Pancreas (tissue), 10 donors: Measurements from ENCODE around the gene BEST2. TPM values are rescaled to one million over a fixed set of nuclear protein-coding genes. Genes with fewer than 3 reads are reported as not detected.

ENCODE experiments used
- ATAC-seq, 4 donors: fragments of 200-7000 bp; cut with Tn5 transposase; one replicate each; pipeline versions ENCODE4 v1.8.0 to v1.9.1; 2020; ENCODE audit warnings: mild to moderate bottlenecking in 4 of 4, moderate library complexity in 4 of 4
- DNase-seq, 6 donors: peaks; one replicate each; pipeline ENCODE4 v3.0.0-alpha.2; 2020
- FAIRE-seq: peaks from 2 replicates; lab custom pipeline; 2012; peaks lifted over from hg19 to GRCh38; lab: Jason Lieb, UNC
- H3K27ac ChIP-seq, 4 donors: fragments of 200-600 bp; sonication (generic); 1 replicate in 3 of 4; 2 replicates in 1 of 4; pipeline versions ENCODE4 v1.5.0 to v1.8.0; 2020
- H3K27me3 ChIP-seq, 4 donors: fragments of 200-600 bp; one replicate each; pipeline ENCODE4 v1.8.0; 2021
- H3K36me3 ChIP-seq, 3 donors: fragments of 200-600 bp; sonication (generic) in 1 of 3; one replicate each; pipeline versions ENCODE4 v1.5.0 to v1.8.0; 2020 to 2021
- H3K4me1 ChIP-seq, 3 donors: fragments of 200-600 bp; one replicate each; pipeline ENCODE4 v1.8.0; 2021
- H3K4me3 ChIP-seq, 4 donors: fragments of 200-600 bp; sonication (generic) in 2 of 4; one replicate each; pipeline versions ENCODE4 v1.5.0 to v1.8.0; 2020 to 2021
- H3K9me3 ChIP-seq, 4 donors: fragments of 200-600 bp; one replicate each; pipeline ENCODE4 v1.8.0; 2021
- WGBS, 2 donors: extraction: QIAGEN DNeasy Blood & Tissue Kit; methylation state at CpG; one replicate each; pipeline ENCODE4 v1.1.7; 2013; 5-methylcytosine and 5-hydroxymethylcytosine counted together
- intact Hi-C, 3 donors: fragments of 100-400 bp; cut with DNase I; formaldehyde crosslinking; loops; one replicate each; pipeline versions ENCODE4 v1.11.1 to v1.14.2; 2022
- polyA plus RNA-seq, 2 donors: library from polyadenylated mRNA; stranded (reverse); fragments of 200-250 nt; gene quantifications; one replicate each; pipeline ENCODE4 v1.2.3, GENCODE V29; 2013
- total RNA-seq, 6 donors: library from RNA; stranded (reverse); fragmentation: NEBNext Ultra II Directional in 4 of 6; extraction: Animal tissue kit (Norgen Biotek cat#: 25700) in 4 of 6; gene quantifications; one replicate each; pipeline versions ENCODE4 v1.2.1 to v1.2.4, GENCODE V29; 2021 to 2023
- TF ChIP-seq, protein P1 (sequence below), 4 donors: fragments of 200-600 bp; sonication (generic) in 3 of 4; IDR thresholded peaks; one replicate each; pipeline versions ENCODE4 v1.5.0 to v1.8.0; 2021; ENCODE audit warnings: antibody characterized with exemption in 4 of 4
- donor health status: healthy with polysubstance abuse.
- donor health status: DM: no; HTN: no; CAD: no; lungs with moderate emphysema.
- donor health status: DM: no; HTN: no; CAD: no.
- donor health status: control.
- donor health status: control.
- donor health status: Bipolar disorder and iron deficiency.
- donor health status: DM: yes; HTN: yes; CAD: no.
- donor health status: DM: no; HTN: no; CAD: no.
- donor health status: DM: no; HTN: no; CAD: no.
- donor health status: DM: yes; HTN: yes; CAD: no.

BEST2 gene
- total and polyA plus RNA-seq, 8 donors = not detected

DNA sequence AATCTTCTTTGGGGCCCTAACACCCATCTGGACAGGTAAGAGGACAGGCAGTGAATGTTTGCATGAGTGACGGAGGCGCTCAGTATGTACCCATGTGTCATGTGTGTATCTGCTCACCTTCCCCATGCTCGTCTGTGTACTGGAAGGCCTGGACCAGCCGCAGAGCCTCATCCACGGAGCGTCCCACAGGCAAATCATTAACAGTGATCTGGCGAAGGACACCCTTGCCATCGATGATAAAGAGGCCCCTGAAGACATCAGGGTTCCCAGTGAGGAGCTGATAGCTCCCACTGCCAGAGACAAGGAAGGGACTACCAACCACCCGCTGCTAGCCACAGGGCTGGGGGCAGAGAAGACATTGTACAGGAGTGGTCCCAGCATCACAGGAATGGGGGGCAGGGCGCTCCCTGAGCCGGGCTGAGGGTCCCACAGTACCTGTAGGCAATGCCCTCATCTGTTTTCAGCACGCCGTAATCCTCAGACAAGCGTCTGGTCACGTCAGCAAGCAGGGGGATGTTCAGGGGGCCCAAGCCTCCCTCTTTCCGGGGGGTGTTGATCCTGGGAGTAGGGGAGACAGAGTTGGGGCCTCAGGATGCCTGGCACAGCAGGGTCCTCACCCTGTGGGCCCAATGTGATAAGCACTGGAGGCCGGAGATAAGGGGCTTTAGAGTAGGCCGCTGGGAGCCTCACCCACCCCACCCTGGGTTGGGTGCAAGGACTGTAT, 48.3 kb downstream of the BEST2 start:
- 69 to 71% methylated on average over 18 of the region's 18 CpGs for WGBS, 2 donors
- H3K36me3 ChIP-seq = peaks cover 0 to 11% (median 0%) of the 10 kb centered on the region in 3 donors
- H3K27me3 ChIP-seq = no peaks in the 10 kb centered on the region
- ATAC-seq = no peak
- DNase-seq = peak in 2 of 6 donors; percentile 15 to 42
- no peak overlapping the region for H3K27ac ChIP-seq
- no peaks in the 10 kb centered on the region for H3K9me3 ChIP-seq
- peaks cover 0 to 16% (median 3%) of the 10 kb centered on the region in 3 donors for H3K4me1 ChIP-seq
- H3K4me3 ChIP-seq = peak overlapping the region in 2 of 4 donors; percentile 64 to 78
- FAIRE-seq = no peak
- intact Hi-C loops = loop anchor here in 2 of 3 donors (5.0 kb wide), 2 partner anchors 33 to 38 kb away; no protein-coding TSS in a partner anchor
- TF ChIP-seq, protein P1, sequence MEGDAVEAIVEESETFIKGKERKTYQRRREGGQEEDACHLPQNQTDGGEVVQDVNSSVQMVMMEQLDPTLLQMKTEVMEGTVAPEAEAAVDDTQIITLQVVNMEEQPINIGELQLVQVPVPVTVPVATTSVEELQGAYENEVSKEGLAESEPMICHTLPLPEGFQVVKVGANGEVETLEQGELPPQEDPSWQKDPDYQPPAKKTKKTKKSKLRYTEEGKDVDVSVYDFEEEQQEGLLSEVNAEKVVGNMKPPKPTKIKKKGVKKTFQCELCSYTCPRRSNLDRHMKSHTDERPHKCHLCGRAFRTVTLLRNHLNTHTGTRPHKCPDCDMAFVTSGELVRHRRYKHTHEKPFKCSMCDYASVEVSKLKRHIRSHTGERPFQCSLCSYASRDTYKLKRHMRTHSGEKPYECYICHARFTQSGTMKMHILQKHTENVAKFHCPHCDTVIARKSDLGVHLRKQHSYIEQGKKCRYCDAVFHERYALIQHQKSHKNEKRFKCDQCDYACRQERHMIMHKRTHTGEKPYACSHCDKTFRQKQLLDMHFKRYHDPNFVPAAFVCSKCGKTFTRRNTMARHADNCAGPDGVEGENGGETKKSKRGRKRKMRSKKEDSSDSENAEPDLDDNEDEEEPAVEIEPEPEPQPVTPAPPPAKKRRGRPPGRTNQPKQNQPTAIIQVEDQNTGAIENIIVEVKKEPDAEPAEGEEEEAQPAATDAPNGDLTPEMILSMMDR (IDR thresholded peaks at IDR 0.05) = no peak

DNA sequence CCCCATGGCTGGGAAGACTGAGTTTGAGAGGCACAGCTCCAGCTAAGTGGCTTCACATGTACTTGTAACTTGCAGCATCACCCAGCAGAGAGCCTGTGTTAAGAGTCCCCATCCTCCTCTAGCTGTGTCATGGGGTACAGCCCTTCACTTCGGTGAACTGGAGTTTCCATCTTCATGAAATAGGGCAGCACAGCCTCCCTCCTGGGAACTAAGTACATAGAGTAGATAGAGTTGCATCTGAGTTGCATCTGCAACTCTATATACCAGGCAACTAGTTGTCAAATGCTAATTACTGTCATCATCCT, 48.8 kb downstream of the BEST2 start:
- Histone ChIP-seq H3K9me3 (no peaks in the 10 kb centered on the region), H3K36me3 (peaks cover 0 to 11% (median 0%) of the 10 kb centered on the region in 3 donors), H3K4me3 (peak overlapping the region in 3 of 4 donors; percentile 64 to 89 (median 78)), H3K27me3 (no peaks in the 10 kb centered on the region), H3K4me1 (peaks cover 0 to 12% (median 3%) of the 10 kb centered on the region in 3 donors), H3K27ac (peak overlapping the region in 1 of 4 donors; percentile 29)
- DNase-seq = no peak
- FAIRE-seq = no peak
- 56 to 85% methylated on average over 1 of the region's 1 CpG for WGBS, 2 donors
- intact Hi-C loops = loop anchor here in 1 of 3 donors (5.0 kb wide), 1 partner anchor 33 kb away; no protein-coding TSS in a partner anchor
- TF ChIP-seq, protein P1 (IDR thresholded peaks at IDR 0.05) = no peak
- no peak for ATAC-seq

DNA sequence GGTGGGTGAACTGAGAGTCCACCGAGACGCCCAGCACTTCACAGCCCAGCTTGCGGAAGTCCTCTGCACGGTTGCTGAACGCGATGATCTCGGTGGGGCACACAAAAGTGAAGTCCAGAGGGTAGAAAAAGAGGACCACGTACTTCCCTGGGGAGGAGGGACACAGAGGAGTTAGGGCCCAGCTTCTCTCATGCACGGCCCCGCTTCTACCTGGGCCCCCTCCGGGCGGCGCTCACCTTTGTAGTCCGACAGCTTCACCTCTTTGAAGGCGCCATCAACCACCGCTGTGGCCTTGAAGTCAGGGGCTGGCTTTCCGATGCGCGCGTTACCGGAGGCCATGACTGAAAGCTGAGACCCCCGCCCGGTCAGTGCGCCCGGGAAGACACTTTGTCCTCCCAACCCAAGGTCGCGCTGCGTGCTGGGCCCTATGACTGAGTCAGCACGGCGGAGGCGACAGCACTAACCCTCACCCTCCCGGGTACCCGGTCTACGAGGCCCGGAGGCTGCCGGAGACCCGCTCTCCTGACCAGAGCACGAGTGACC, 49.4 kb downstream of the BEST2 start:
- intact Hi-C loops = loop anchor here in 1 of 3 donors (5.0 kb wide), 1 partner anchor 34 kb away; no protein-coding TSS in a partner anchor
- TF ChIP-seq, protein P1 (IDR thresholded peaks at IDR 0.05) = no peak
- Histone ChIP-seq H3K27me3 (no peaks in the 10 kb centered on the region), H3K9me3 (no peaks in the 10 kb centered on the region), H3K4me3 (peak overlapping the region; percentile 64 to 89 (median 82)), H3K36me3 (peaks cover 0 to 11% (median 0%) of the 10 kb centered on the region in 3 donors), H3K4me1 (peaks cover 0 to 12% (median 3%) of the 10 kb centered on the region in 3 donors), H3K27ac (peak overlapping the region; percentile 29 to 70 (median 63))
- FAIRE-seq = no peak
- peak; percentile 34 to 45 (median 38) for ATAC-seq
- WGBS, 2 donors = 3 to 4% methylated on average over 38 of the region's 38 CpGs
- DNase-seq = peak in 5 of 6 donors; percentile 47 to 86 (median 55)

- peaks cover 0 to 8% (median 5%) of the 10 kb centered on the region in 3 donors for H3K4me1 ChIP-seq
- no peaks in the 10 kb centered on the region for H3K27me3 ChIP-seq
- no peaks in the 10 kb centered on the region for H3K9me3 ChIP-seq
- DNase-seq (peak; percentile 76 to 96 (median 88)), FAIRE-seq (no peak), ATAC-seq (peak; percentile 90 to 92 (median 90))
- H3K27ac ChIP-seq = peak within 1 kb of the TSS; percentile 29 to 70 (median 63)
- peaks cover 0 to 11% (median 0%) of the 10 kb centered on the region in 3 donors for H3K36me3 ChIP-seq
- intact Hi-C loops = loop anchor here in 1 of 3 donors (5.0 kb wide), 1 partner anchor 34 kb away; no protein-coding TSS in a partner anchor
- TF ChIP-seq, protein P1 (IDR thresholded peaks at IDR 0.05) = no peak
- WGBS, 2 donors = 0 to 1% methylated on average over 65 to 78 of the region's 78 CpGs
- H3K4me3 ChIP-seq = peak within 1 kb of the TSS; percentile 64 to 89 (median 82)
Measured at GRCh38 chr19:12801466-12802266, 50.1 kb downstream of the BEST2 start, which contains the start of the genes PRDX2 and THSD8. Gene PRDX2, minus strand, starts transcription at chr19:12801800. Its CDS starts 539 bp downstream, at chr19:12801261. Gene THSD8, plus strand, starts transcription at chr19:12802069. Its CDS starts 3 bp downstream, at chr19:12802072.
